ENCODE data around the gene EXOC3L4.
A peak's percentile ranks its signal among the peaks of the same experiment; 100 is the strongest.

EXOC3L4 gene

DNA sequence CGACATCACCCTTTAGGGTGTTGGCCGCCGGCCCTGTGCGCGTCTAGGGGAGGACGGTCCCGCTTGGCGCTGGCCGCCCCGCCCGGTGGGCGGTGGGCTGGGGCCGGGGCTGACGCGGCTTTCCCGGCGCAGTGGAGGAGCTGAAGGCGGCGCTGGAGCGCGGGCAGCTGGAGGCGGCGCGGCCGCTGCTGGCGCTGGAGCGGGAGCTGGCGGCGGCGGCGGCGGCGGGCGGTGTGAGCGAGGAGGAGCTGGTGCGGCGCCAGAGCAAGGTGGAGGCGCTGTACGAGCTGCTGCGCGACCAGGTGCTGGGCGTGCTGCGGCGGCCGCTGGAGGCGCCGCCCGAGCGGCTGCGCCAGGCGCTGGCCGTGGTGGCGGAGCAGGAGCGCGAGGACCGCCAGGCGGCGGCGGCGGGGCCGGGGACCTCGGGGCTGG is 32.4 kb downstream of the EXOC3L4 start:
- TF ChIP-seq ARNTL (CRISPR knock-in tag; IDR thresholded peaks at IDR 0.05; ENCODE audit: borderline replicate concordance, low read depth) = no peak
- TF ChIP-seq, protein P1, sequence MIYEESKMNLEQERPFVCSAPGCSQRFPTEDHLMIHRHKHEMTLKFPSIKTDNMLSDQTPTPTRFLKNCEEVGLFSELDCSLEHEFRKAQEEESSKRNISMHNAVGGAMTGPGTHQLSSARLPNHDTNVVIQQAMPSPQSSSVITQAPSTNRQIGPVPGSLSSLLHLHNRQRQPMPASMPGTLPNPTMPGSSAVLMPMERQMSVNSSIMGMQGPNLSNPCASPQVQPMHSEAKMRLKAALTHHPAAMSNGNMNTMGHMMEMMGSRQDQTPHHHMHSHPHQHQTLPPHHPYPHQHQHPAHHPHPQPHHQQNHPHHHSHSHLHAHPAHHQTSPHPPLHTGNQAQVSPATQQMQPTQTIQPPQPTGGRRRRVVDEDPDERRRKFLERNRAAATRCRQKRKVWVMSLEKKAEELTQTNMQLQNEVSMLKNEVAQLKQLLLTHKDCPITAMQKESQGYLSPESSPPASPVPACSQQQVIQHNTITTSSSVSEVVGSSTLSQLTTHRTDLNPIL (CRISPR knock-in tag; IDR thresholded peaks at IDR 0.05; ENCODE audit: low read depth) = no peak
- TF ChIP-seq, protein P2, sequence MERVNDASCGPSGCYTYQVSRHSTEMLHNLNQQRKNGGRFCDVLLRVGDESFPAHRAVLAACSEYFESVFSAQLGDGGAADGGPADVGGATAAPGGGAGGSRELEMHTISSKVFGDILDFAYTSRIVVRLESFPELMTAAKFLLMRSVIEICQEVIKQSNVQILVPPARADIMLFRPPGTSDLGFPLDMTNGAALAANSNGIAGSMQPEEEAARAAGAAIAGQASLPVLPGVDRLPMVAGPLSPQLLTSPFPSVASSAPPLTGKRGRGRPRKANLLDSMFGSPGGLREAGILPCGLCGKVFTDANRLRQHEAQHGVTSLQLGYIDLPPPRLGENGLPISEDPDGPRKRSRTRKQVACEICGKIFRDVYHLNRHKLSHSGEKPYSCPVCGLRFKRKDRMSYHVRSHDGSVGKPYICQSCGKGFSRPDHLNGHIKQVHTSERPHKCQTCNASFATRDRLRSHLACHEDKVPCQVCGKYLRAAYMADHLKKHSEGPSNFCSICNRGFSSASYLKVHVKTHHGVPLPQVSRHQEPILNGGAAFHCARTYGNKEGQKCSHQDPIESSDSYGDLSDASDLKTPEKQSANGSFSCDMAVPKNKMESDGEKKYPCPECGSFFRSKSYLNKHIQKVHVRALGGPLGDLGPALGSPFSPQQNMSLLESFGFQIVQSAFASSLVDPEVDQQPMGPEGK (CRISPR knock-in tag; IDR thresholded peaks at IDR 0.05; ENCODE audit: borderline replicate concordance) = no peak
- no peak for TF ChIP-seq BACH2 (CRISPR knock-in tag; IDR thresholded peaks at IDR 0.05; ENCODE audit: borderline replicate concordance)
- TF ChIP-seq ESRRG (CRISPR knock-in tag; IDR thresholded peaks at IDR 0.05) = no peak
- TF ChIP-seq ZNF8 (CRISPR knock-in tag; IDR thresholded peaks at IDR 0.05) = no peak
- TF ChIP-seq PPARA (CRISPR knock-in tag; IDR thresholded peaks at IDR 0.05; ENCODE audit: borderline replicate concordance) = no peak
- no peak for TF ChIP-seq SNAI2 (CRISPR knock-in tag; IDR thresholded peaks at IDR 0.05)
- TF ChIP-seq ZNF70 (CRISPR knock-in tag; IDR thresholded peaks at IDR 0.05) = no peak
- ATAC-seq = no peak

DNA sequence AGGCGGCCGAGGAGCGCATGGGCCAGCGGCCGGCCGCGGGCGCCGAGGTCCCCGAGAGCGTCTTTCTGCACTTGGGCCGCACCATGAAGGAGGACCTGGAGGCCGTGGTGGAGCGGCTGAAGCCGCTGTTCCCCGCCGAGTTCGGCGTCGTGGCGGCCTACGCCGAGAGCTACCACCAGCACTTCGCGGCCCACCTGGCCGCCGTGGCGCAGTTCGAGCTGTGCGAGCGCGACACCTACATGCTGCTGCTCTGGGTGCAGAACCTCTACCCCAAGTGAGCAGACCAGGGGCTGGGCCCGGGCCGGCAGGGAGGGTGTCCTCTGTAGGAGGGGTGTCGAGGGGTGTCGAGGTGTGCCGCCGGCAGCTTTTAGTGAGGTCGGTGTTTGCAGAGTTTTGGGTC is 32.8 kb downstream of the EXOC3L4 start:
- no peak for ATAC-seq
- TF ChIP-seq, protein P1 (CRISPR knock-in tag; IDR thresholded peaks at IDR 0.05; ENCODE audit: low read depth) = no peak
- TF ChIP-seq, protein P2 (CRISPR knock-in tag; IDR thresholded peaks at IDR 0.05; ENCODE audit: borderline replicate concordance) = no peak
- no peak for TF ChIP-seq ESRRG (CRISPR knock-in tag; IDR thresholded peaks at IDR 0.05)
- TF ChIP-seq ZC3H10 (CRISPR knock-in tag; IDR thresholded peaks at IDR 0.05) = no peak
- no peak for TF ChIP-seq PPARA (CRISPR knock-in tag; IDR thresholded peaks at IDR 0.05; ENCODE audit: borderline replicate concordance)
- TF ChIP-seq, protein P3, sequence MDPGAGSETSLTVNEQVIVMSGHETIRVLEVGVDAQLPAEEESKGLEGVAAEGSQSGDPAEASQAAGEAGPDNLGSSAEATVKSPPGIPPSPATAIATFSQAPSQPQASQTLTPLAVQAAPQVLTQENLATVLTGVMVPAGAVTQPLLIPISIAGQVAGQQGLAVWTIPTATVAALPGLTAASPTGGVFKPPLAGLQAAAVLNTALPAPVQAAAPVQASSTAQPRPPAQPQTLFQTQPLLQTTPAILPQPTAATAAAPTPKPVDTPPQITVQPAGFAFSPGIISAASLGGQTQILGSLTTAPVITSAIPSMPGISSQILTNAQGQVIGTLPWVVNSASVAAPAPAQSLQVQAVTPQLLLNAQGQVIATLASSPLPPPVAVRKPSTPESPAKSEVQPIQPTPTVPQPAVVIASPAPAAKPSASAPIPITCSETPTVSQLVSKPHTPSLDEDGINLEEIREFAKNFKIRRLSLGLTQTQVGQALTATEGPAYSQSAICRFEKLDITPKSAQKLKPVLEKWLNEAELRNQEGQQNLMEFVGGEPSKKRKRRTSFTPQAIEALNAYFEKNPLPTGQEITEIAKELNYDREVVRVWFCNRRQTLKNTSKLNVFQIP (CRISPR knock-in tag; IDR thresholded peaks at IDR 0.05; ENCODE audit: borderline replicate concordance, low read depth) = no peak
- no peak for TF ChIP-seq OSR1 (CRISPR knock-in tag; IDR thresholded peaks at IDR 0.05)
- no peak for TF ChIP-seq GLIS3 (CRISPR knock-in tag; IDR thresholded peaks at IDR 0.05)

DNA sequence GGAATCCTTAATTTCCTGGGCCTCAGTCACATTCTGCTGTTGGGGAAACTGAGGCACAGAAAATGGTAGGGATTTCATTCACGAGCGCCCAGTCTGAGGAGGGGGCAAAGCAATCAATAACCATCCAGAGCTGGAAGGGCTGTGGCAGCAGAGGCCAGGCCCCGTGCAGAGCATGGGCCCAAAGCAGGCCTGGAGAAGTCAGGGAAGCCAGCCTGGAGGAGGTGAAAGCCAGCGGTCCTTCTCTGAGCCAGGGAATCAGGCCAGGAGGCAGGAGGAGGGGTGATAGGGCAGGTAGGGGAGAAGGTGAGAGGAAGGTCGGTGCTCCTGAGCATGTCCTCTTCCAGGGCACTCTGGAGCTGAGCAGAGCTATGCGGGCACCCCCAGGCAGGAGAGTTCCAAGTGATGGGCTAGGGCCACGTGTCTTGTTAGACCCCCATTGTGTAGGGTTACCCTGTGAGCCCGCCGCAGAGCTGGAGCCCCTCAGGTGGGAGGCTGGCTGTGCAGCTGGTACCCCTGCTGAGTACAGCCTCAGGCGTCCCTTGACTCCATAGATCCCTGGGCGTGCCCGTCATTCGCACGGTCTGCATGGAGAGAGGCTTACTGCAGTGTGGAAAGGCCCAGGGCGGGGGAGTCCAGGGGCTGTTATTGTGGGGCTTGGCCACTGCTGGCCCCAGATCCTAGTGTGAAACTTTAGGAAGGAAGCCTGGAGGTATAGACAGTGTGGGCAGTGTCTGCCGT is 33.5 kb downstream of the EXOC3L4 start:
- peak; percentile 1; the same call in 1 of the 3 replicates for ATAC-seq
- TF ChIP-seq ESRRG (CRISPR knock-in tag; IDR thresholded peaks at IDR 0.05) (no peak), OSR1 (CRISPR knock-in tag; IDR thresholded peaks at IDR 0.05) (no peak), BACH2 (CRISPR knock-in tag; IDR thresholded peaks at IDR 0.05; ENCODE audit: borderline replicate concordance) (no peak), TOX (CRISPR knock-in tag; IDR thresholded peaks at IDR 0.05; ENCODE audit: borderline replicate concordance) (no peak), GLIS3 (CRISPR knock-in tag; IDR thresholded peaks at IDR 0.05) (no peak), TCF4 (CRISPR knock-in tag; IDR thresholded peaks at IDR 0.05; ENCODE audit: borderline replicate concordance) (no peak), ZNF565 (CRISPR knock-in tag; conservative IDR thresholded peaks at IDR 0.05; ENCODE audit: low read depth) (no peak), RARB (CRISPR knock-in tag; IDR thresholded peaks at IDR 0.05) (no peak), CSDC2 (CRISPR knock-in tag; IDR thresholded peaks at IDR 0.05) (no peak), ZFP3 (CRISPR knock-in tag; IDR thresholded peaks at IDR 0.05) (no peak), ISL1 (CRISPR knock-in tag; IDR thresholded peaks at IDR 0.05) (no peak), ARNTL (CRISPR knock-in tag; IDR thresholded peaks at IDR 0.05; ENCODE audit: borderline replicate concordance, low read depth) (no peak), ZC3H10 (CRISPR knock-in tag; IDR thresholded peaks at IDR 0.05) (no peak)
- TF ChIP-seq, protein P4, sequence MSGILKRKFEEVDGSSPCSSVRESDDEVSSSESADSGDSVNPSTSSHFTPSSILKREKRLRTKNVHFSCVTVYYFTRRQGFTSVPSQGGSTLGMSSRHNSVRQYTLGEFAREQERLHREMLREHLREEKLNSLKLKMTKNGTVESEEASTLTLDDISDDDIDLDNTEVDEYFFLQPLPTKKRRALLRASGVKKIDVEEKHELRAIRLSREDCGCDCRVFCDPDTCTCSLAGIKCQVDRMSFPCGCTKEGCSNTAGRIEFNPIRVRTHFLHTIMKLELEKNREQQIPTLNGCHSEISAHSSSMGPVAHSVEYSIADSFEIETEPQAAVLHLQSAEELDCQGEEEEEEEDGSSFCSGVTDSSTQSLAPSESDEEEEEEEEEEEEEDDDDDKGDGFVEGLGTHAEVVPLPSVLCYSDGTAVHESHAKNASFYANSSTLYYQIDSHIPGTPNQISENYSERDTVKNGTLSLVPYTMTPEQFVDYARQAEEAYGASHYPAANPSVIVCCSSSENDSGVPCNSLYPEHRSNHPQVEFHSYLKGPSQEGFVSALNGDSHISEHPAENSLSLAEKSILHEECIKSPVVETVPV (CRISPR knock-in tag; IDR thresholded peaks at IDR 0.05) = no peak
- TF ChIP-seq, protein P1 (CRISPR knock-in tag; IDR thresholded peaks at IDR 0.05; ENCODE audit: low read depth) = no peak
- TF ChIP-seq, protein P3 (CRISPR knock-in tag; IDR thresholded peaks at IDR 0.05; ENCODE audit: borderline replicate concordance, low read depth) = no peak
